ENCODE data around the gene RRAD.
"Not testable (repeated sequence)": the region's sequence is repeated elsewhere in the genome, so short reads cannot be mapped to it uniquely, and the experiment has no call there.

The RRAD gene

DNA sequence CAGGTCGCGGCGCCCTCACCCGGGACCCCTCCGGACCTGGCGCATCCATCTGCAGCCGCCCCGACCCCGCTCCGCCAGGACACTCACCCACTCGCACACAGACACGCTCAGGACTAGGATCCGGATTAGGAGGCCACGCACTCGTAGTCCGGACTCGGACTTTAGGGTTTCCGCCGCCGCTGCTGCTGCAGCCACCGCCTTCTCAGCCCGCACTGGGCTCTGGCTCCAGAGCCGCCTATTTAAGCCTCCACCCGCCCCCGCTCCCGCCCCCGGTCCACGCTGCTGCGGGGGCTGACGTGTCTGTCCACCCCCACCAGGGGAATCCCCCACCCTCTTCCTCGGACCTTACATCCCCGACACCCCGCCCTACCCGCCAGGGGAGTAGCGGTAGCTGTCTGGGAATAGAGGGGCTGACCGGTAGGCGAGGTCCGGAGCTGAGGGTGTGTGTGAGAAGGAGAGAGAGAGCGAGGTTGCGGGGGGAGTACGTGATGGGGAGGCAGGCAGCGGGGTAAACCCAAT, at the start of gene RRAD:
Gene RRAD, minus strand, starts transcription at position 214 of the 519 bp plus-strand sequence. CDS start 356 bp downstream, outside the sequence.
- peak within 1 kb of the TSS; percentile 31 for H3K4me3 ChIP-seq (ENCODE audit: low read depth, low read length)
- TF ChIP-seq, protein P1, sequence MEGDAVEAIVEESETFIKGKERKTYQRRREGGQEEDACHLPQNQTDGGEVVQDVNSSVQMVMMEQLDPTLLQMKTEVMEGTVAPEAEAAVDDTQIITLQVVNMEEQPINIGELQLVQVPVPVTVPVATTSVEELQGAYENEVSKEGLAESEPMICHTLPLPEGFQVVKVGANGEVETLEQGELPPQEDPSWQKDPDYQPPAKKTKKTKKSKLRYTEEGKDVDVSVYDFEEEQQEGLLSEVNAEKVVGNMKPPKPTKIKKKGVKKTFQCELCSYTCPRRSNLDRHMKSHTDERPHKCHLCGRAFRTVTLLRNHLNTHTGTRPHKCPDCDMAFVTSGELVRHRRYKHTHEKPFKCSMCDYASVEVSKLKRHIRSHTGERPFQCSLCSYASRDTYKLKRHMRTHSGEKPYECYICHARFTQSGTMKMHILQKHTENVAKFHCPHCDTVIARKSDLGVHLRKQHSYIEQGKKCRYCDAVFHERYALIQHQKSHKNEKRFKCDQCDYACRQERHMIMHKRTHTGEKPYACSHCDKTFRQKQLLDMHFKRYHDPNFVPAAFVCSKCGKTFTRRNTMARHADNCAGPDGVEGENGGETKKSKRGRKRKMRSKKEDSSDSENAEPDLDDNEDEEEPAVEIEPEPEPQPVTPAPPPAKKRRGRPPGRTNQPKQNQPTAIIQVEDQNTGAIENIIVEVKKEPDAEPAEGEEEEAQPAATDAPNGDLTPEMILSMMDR (IDR thresholded peaks at IDR 0.05; ENCODE audit: low read depth, low read length, missing control alignments) = no peak
- in situ Hi-C loops (cut with HindIII; ENCODE audit: low sequenced_read_pairs) = no loop called here
- DNase-seq (ENCODE audit: low read depth) = no peak

GRCh38 chr16:66974932-66975246, 49.6 kb upstream of the RRAD start:
- in situ Hi-C loops (cut with HindIII; ENCODE audit: low sequenced_read_pairs) = loop anchor here (5.0 kb wide), 1 partner anchor 157 kb away; no protein-coding TSS in a partner anchor
- not testable (repeated sequence) for H3K4me3 ChIP-seq (ENCODE audit: low read depth, low read length); DNase-seq (ENCODE audit: low read depth)

DNA sequence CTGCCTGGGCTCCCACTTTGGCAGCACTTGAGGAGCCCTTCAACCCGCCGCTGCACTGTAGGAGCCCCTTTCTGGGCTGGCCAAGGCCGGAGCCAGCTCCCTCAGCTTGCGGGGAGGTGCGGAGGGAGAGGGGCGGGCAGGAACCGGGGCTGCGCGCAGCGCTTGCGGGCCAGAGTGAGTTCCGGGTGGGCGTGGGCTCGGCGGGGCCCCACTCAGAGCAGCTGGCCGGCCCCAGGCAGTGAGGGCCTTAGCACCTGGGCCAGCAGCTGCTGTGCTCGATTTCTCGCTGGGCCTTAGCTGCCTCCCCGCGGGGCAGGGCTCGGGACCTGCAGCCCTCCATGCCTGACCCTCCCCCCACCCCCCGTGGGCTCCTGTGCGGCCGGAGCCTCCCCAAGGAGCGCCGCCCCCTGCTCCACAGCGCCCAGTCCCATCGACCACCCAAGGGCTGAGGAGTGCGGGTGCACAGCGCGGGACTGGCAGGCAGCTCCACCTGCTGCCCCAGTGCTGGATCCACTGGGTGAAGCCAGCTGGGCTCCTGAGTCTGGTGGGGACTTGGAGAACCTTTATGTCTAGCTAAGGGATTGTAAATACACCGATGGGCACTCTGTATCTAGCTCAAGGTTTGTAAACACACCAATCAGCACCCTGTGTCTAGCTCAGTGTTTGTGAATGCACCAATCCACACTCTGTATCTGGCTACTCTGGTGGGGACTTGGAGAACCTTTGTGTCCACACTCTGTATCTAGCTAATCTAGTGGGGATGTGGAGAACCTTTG, 49.0 kb upstream of the RRAD start:
- in situ Hi-C loops (cut with HindIII; ENCODE audit: low sequenced_read_pairs); H3K4me3 ChIP-seq (ENCODE audit: low read depth, low read length); DNase-seq (ENCODE audit: low read depth): not testable (repeated sequence)

DNA sequence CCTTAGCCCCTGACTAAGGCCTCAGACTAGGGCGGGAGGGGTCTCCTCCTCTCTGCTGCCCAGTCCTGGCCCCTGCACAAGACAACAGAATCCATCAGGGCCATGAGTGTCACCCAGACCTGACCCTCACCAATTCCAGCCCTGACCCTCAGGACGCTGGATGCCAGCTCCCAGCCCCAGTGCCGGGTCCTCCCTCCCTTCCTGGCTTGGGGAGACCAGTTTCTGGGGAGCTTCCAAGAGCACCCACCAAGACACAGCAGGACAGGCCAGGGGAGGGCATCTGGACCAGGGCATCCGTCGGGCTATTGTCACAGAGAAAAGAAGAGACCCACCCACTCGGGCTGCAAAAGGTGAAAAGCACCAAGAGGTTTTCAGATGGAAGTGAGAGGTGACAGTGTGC, 48.4 kb upstream of the RRAD start:
- in situ Hi-C loops (cut with HindIII; ENCODE audit: low sequenced_read_pairs) = no loop called here
- TF ChIP-seq, protein P1 (IDR thresholded peaks at IDR 0.05; ENCODE audit: low read depth, low read length, missing control alignments) = no peak
- no peak overlapping the region for H3K4me3 ChIP-seq (ENCODE audit: low read depth, low read length)

GRCh38 chr16:66972983-66973382, 47.6 kb upstream of the RRAD start:
- TF ChIP-seq, protein P1 (IDR thresholded peaks at IDR 0.05; ENCODE audit: low read depth, low read length, missing control alignments) = no peak
- in situ Hi-C loops (cut with HindIII; ENCODE audit: low sequenced_read_pairs) = no loop called here
- H3K4me3 ChIP-seq (ENCODE audit: low read depth, low read length) = no peak overlapping the region
- no peak for DNase-seq (ENCODE audit: low read depth)

More for the DNA sequence above, 48.4 kb upstream of the RRAD start:
- no peak for DNase-seq (ENCODE audit: low read depth)

DNA sequence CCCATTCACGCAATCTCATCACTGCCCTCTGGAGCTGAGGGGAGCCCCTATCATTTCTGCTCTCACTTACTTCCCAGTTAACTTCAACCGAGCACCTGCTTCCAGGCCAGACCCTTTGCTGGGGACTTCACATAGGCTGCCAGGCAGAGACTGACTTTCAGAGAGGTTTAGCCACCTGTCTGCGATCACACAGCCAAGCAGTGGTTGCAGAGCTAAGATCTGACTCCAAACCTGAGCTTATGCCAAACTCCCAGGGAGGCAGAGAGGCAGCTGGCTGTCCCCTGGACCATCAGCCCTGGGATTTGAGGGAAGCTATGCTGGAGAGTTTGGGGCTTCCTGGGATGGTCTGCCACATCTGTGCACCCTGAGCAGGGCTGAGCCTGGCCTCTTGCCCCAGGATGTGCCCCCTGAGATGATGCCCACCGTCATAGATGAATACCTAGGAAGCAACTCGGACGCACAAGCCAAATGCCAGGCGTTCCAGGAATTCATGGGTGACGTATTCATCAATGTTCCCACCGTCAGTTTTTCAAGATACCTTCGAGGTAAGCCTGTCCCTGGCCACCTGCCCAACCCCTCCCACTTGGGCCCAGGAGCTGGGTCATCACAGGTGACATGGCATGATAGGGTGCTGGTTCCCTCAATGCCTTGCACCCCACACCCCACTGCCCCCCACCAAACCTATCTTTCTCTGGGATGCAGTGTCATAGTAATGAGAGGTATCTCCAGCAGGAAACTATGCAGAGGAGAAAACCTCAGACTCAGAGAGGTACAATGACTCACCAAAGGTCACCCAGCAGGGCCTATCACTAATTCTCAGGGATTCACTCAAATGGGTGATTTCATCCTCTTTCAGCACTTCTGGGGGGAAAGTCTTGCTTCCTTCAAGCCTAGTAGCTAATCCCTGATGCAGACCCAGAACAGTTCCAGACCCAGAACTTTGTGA, 45.7 kb upstream of the RRAD start:
- in situ Hi-C loops (cut with HindIII; ENCODE audit: low sequenced_read_pairs) = no loop called here
- no peak overlapping the region for H3K4me3 ChIP-seq (ENCODE audit: low read depth, low read length)
- DNase-seq (ENCODE audit: low read depth) = no peak
- TF ChIP-seq, protein P1 (IDR thresholded peaks at IDR 0.05; ENCODE audit: low read depth, low read length, missing control alignments) = no peak

DNA sequence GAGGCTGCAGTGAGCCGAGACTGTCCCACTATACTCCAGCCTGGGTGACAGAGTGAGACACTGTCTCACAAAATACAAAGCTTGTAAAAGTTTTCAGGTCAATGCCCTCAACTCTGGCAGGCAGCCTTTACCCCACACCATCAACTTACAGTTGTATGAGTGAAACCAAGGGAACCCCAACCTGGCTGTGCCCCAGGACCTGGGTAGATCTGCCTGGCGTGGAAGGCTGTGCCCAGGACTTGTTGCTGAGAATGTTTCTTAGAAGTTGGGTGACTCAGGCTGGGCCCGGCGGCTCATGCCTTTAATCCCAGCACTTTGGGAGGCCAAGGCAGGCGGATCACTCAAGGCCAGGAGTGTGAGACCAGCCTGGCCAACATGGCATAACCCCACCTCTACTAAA, 43.5 kb upstream of the RRAD start:
- DNase-seq (ENCODE audit: low read depth) = no peak
- no peak overlapping the region for H3K4me3 ChIP-seq (ENCODE audit: low read depth, low read length)
- in situ Hi-C loops (cut with HindIII; ENCODE audit: low sequenced_read_pairs) = no loop called here
- TF ChIP-seq, protein P1 (IDR thresholded peaks at IDR 0.05; ENCODE audit: low read depth, low read length, missing control alignments) = no peak
